GM12874 (cell line): ENCODE measurements around the gene ZFPM1.

Experiments used
- CTCF ChIP-seq: IDR thresholded peaks from 2 replicates; pipeline ENCODE4 v1.5.1; 2011; ENCODE audit warnings: low read depth, mild to moderate bottlenecking, control low read depth, low read length, moderate library complexity; ENCODE audit not compliant: insufficient read depth

ZFPM1 gene

GRCh38 chr16:88545781-88546180, 92.7 kb downstream of the ZFPM1 start:
- no peak for TF ChIP-seq CTCF

GRCh38 chr16:88548131-88548874, 95.2 kb downstream of the ZFPM1 start:
- TF ChIP-seq CTCF = no peak

GRCh38 chr16:88548985-88549384, 95.9 kb downstream of the ZFPM1 start:
- TF ChIP-seq CTCF = no peak

GRCh38 chr16:88549671-88550245, 96.7 kb downstream of the ZFPM1 start:
- no peak for TF ChIP-seq CTCF

- no peak for TF ChIP-seq CTCF
Measured at GRCh38 chr16:88550246-88550661, 97.2 kb downstream of the ZFPM1 start.

GRCh38 chr16:88552166-88552565, 99.1 kb downstream of the ZFPM1 start:
- no peak for TF ChIP-seq CTCF

GRCh38 chr16:88552815-88553214, 99.7 kb downstream of the ZFPM1 start:
- no peak for TF ChIP-seq CTCF
